SK-N-SH treated with all-trans-retinoic acid at 6 μM for 48 hours (cell line): ENCODE measurements around the gene INSRR.

ENCODE experiments used
- ATAC-seq: fragments of 200-7000 bp; cut with Tn5 transposase; 3 replicates; pipeline ENCODE4 v1.9.1; 2020; ENCODE audit warnings: mild to moderate bottlenecking, moderate library complexity
- BACH2 ChIP-seq: fragments of 250-450 bp; sonication (Bioruptor Pico); IDR thresholded peaks from 2 replicates; pipeline ENCODE4 v1.9.0; 2021; ENCODE audit warnings: mild to moderate bottlenecking, borderline replicate concordance
- CREB5 ChIP-seq: fragments of 250-450 bp; sonication (Bioruptor Pico); IDR thresholded peaks from 2 replicates; pipeline ENCODE4 v1.5.1; 2020; ENCODE audit warnings: low read depth, mild to moderate bottlenecking, moderate library complexity
- CSDC2 ChIP-seq: fragments of 250-450 bp; sonication (Bioruptor Pico); IDR thresholded peaks from 2 replicates; pipeline ENCODE4 v1.5.0; 2020; ENCODE audit warnings: mild to moderate bottlenecking, moderate library complexity
- CSRNP3 ChIP-seq: fragments of 250-450 bp; sonication (Bioruptor Pico); IDR thresholded peaks from 2 replicates; pipeline ENCODE4 v1.5.1; 2021; ENCODE audit warnings: mild to moderate bottlenecking, moderate library complexity
- ESRRG ChIP-seq: fragments of 250-450 bp; sonication (Bioruptor Pico); IDR thresholded peaks from 2 replicates; pipeline ENCODE4 v1.6.1; 2021; ENCODE audit warnings: mild to moderate bottlenecking
- ISL1 ChIP-seq: fragments of 250-450 bp; sonication (Bioruptor Pico); IDR thresholded peaks from 2 replicates; pipeline ENCODE4 v2.1.2; 2022; ENCODE audit warnings: mild to moderate bottlenecking, moderate library complexity
- PATZ1 ChIP-seq: fragments of 250-450 bp; sonication (Bioruptor Pico); IDR thresholded peaks from 2 replicates; pipeline ENCODE4 v1.8.0; 2020; ENCODE audit warnings: mild to moderate bottlenecking, moderate library complexity, borderline replicate concordance
- POU6F1 ChIP-seq: fragments of 250-450 bp; sonication (Bioruptor Pico); IDR thresholded peaks from 2 replicates; pipeline ENCODE4 v1.8.0; 2021; ENCODE audit warnings: low read depth, mild to moderate bottlenecking, moderate library complexity, borderline replicate concordance
- RARB ChIP-seq: fragments of 250-450 bp; sonication (Bioruptor Pico); IDR thresholded peaks from 2 replicates; pipeline ENCODE4 v1.8.0; 2021; ENCODE audit warnings: mild to moderate bottlenecking, moderate library complexity
- SNAI2 ChIP-seq: fragments of 250-450 bp; sonication (Bioruptor Pico); IDR thresholded peaks from 2 replicates; pipeline ENCODE4 v1.5.0; 2020; ENCODE audit warnings: mild to moderate bottlenecking, moderate library complexity
- TCF4 ChIP-seq: fragments of 250-450 bp; sonication (Bioruptor Pico); IDR thresholded peaks from 2 replicates; pipeline ENCODE4 v1.8.0; 2021; ENCODE audit warnings: mild to moderate bottlenecking, moderate library complexity, borderline replicate concordance
- TOX ChIP-seq: fragments of 250-450 bp; sonication (Bioruptor Pico); IDR thresholded peaks from 2 replicates; pipeline ENCODE4 v1.8.0; 2021; ENCODE audit warnings: mild to moderate bottlenecking, moderate library complexity, borderline replicate concordance
- TSHZ2 ChIP-seq: fragments of 250-450 bp; sonication (Bioruptor Pico); IDR thresholded peaks from 2 replicates; pipeline ENCODE4 v1.5.0; 2020; ENCODE audit warnings: mild to moderate bottlenecking, moderate library complexity
- ZC3H10 ChIP-seq: fragments of 250-450 bp; sonication (Bioruptor Pico); IDR thresholded peaks from 2 replicates; pipeline ENCODE4 v1.5.1; 2021; ENCODE audit warnings: mild to moderate bottlenecking, moderate library complexity
- ZFP3 ChIP-seq: fragments of 250-450 bp; sonication (Bioruptor Pico); IDR thresholded peaks from 2 replicates; pipeline ENCODE4 v1.5.0; 2020; ENCODE audit warnings: mild to moderate bottlenecking, moderate library complexity
- ZNF70 ChIP-seq: fragments of 450-650 bp; formaldehyde crosslinking; IDR thresholded peaks from 2 replicates; pipeline ENCODE4 v1.5.0; 2020; ENCODE audit warnings: mild to moderate bottlenecking, moderate library complexity
- ZNF8 ChIP-seq: fragments of 450-650 bp; formaldehyde crosslinking; IDR thresholded peaks from 2 replicates; pipeline ENCODE4 v1.5.0; 2020; ENCODE audit warnings: mild to moderate bottlenecking, moderate library complexity

INSRR gene

GRCh38 chr1:156805766-156806511, 53.0 kb downstream of the INSRR start:
- ATAC-seq = peak; percentile 8; the same call in 2 of the 3 replicates

GRCh38 chr1:156804572-156805243, 54.2 kb downstream of the INSRR start:
- ATAC-seq = peak; percentile 4; the same call in 2 of the 3 replicates
- TF ChIP-seq POU6F1 (CRISPR knock-in tag) (no peak), ZFP3 (0 out of 2 replicates have a peak, but pooled peaks have one; percentile 21), ZNF8 (CRISPR knock-in tag) (no peak), TCF4 (no peak; the same call in 1 of the 2 replicates), BACH2 (CRISPR knock-in tag) (peak; percentile 74; the same call in 1 of the 2 replicates), PATZ1 (CRISPR knock-in tag) (no peak)
- TF ChIP-seq, all 23 proteins: peak for 2

More at GRCh38 chr1:156805766-156806511, 53.0 kb downstream of the INSRR start:
- TF ChIP-seq TSHZ2 (CRISPR knock-in tag) (no peak), ESRRG (no peak), ZNF70 (no peak), CREB5 (CRISPR knock-in tag) (no peak), TOX (no peak), CSDC2 (CRISPR knock-in tag) (no peak), CSRNP3 (CRISPR knock-in tag) (no peak)

- no peak for ATAC-seq
- TF ChIP-seq ESRRG = no peak
- TF ChIP-seq SNAI2 (CRISPR knock-in tag) = no peak
- TF ChIP-seq ZC3H10 (CRISPR knock-in tag) = no peak
- TF ChIP-seq ISL1 (CRISPR knock-in tag) = no peak
- no peak for TF ChIP-seq RARB (CRISPR knock-in tag)
- TF ChIP-seq TOX = no peak
- no peak for TF ChIP-seq TCF4
- TF ChIP-seq CREB5 (CRISPR knock-in tag) = no peak
- no peak for TF ChIP-seq CSDC2 (CRISPR knock-in tag)
- TF ChIP-seq POU6F1 (CRISPR knock-in tag) = no peak
- TF ChIP-seq ZNF70 = no peak
Observed at GRCh38 chr1:156804026-156804425, 54.9 kb downstream of the INSRR start.
